HCT116 (cell line): ENCODE results near the gene ETV7. TPM values are rescaled to one million over a fixed set of nuclear protein-coding genes. Genes with fewer than 3 reads are reported as not detected.

Experiments used
- ATAC-seq: fragments of 200-7000 bp; cut with Tn5 transposase; 2 replicates; pipeline ENCODE4 v1.9.1; 2020; ENCODE audit warnings: mild to moderate bottlenecking, moderate library complexity
- BruUV-seq: library from RNA; stranded (reverse); fragments of 400-500 nt; replicated peaks from 2 replicates; lab custom pipeline; 2021; lab: Mats Ljungman, UMichigan
- CTCF ChIA-PET: fragments of 300-600 bp; sonication (Branson Sonifier 250); formaldehyde crosslinking; loops from one replicate; lab custom pipeline; 2021; ENCODE audit warnings: antibody characterized with exemption; lab: Charles Lee
- POLR2A ChIA-PET: fragments of 300-600, 350-600 bp; sonication (Branson Sonifier 250); formaldehyde crosslinking; loops from one replicate; lab custom pipeline; 2021; ENCODE audit warnings: antibody characterized with exemption; lab: Charles Lee
- RAD21 ChIA-PET, 2 experiments: fragments of 300-600 bp; sonication (Branson Sonifier 250); formaldehyde crosslinking; loops; one replicate each; lab custom pipeline; 2023; ENCODE audit warnings: low total read pairs in 2 of 2; ENCODE audit not compliant: uncharacterized antibody in 2 of 2, unreplicated experiment in 2 of 2, low non-redundant PET in 1 of 2; lab: Charles Lee
- DNase-seq: peaks from one replicate; pipeline ENCODE4 v3.0.0-alpha.2; 2010; ENCODE audit warnings: low read depth, low spot score
- H2AFZ ChIP-seq: fragments of 200-600 bp; shearing (Covaris generic), sonication (generic); 2 replicates; pipeline ENCODE4 v1.6.1; 2017; ENCODE audit warnings: low read depth, mixed run types, mixed read lengths, antibody characterized with exemption, low read length; ENCODE audit not compliant: poor library complexity, severe bottlenecking
- H3K27ac ChIP-seq: 2 replicates; pipeline ENCODE4 v1.5.1; 2012; ENCODE audit warnings: low read depth, low read length
- H3K27me3 ChIP-seq: fragments of 200-600 bp; sonication (generic); 2 replicates; pipeline ENCODE4 v1.6.1; 2016; ENCODE audit warnings: mixed run types, low read length, mixed read lengths; ENCODE audit not compliant: insufficient read depth
- H3K36me3 ChIP-seq, 2 experiments: fragments of 200-500 bp in 1 of 2; fragments of 200-600 bp in 1 of 2; sonication (Bioruptor generic) in 1 of 2; sonication (generic) in 1 of 2; 2 replicates each; pipeline versions ENCODE4 v1.5.1 to v1.6.1; 2014 to 2016; ENCODE audit warnings: low read length in 2 of 2, inconsistent platforms in 1 of 2, mixed read lengths in 1 of 2, mixed run types in 1 of 2; ENCODE audit not compliant: insufficient read depth in 2 of 2, control insufficient read depth in 1 of 2
- H3K4me1 ChIP-seq, 2 experiments: fragments of 200-600 bp in 1 of 2; sonication (generic) in 1 of 2; 2 replicates each; pipeline versions ENCODE4 v1.5.1 to v1.6.1; 2012 to 2017; ENCODE audit warnings: low read length in 2 of 2, inconsistent platforms in 1 of 2, mild to moderate bottlenecking in 1 of 2, mixed read lengths in 1 of 2, mixed run types in 1 of 2, moderate library complexity in 1 of 2; ENCODE audit not compliant: insufficient read depth in 2 of 2, control insufficient read depth in 1 of 2
- H3K4me2 ChIP-seq: fragments of 200-600 bp; sonication (generic); 2 replicates; pipeline ENCODE4 v1.6.1; 2017; ENCODE audit warnings: mixed run types, low read length, mixed read lengths
- H3K4me3 ChIP-seq, 2 experiments: fragments of 200-600 bp in 1 of 2; sonication (generic) in 1 of 2; replicated peaks in 1 of 2; 2 replicates each; pipeline ENCODE4 v1.5.1; 2011 to 2016; ENCODE audit warnings: low read length in 2 of 2, control low read depth in 1 of 2, low read depth in 1 of 2, mild to moderate bottlenecking in 1 of 2, mixed read lengths in 1 of 2, mixed run types in 1 of 2
- H3K79me2 ChIP-seq: fragments of 200-600 bp; sonication (generic); 2 replicates; pipeline ENCODE4 v1.6.1; 2017; ENCODE audit warnings: mild to moderate bottlenecking, mixed run types, low read length, moderate library complexity, mixed read lengths; ENCODE audit not compliant: insufficient read depth
- H3K9ac ChIP-seq: fragments of 200-600 bp; sonication (generic); 2 replicates; pipeline ENCODE4 v1.6.1; 2016; ENCODE audit warnings: low read length, mixed read lengths
- H3K9me2 ChIP-seq: fragments of 200-600 bp; sonication (generic), shearing (Covaris generic); 2 replicates; pipeline ENCODE4 v1.6.1; 2017; ENCODE audit warnings: mixed run types, mild to moderate bottlenecking, moderate library complexity; ENCODE audit not compliant: insufficient read depth
- H3K9me3 ChIP-seq, 2 experiments: fragments of 200-500 bp in 1 of 2; fragments of 200-600 bp in 1 of 2; sonication (Bioruptor generic) in 1 of 2; sonication (generic) in 1 of 2; 2 replicates each; pipeline ENCODE4 v1.6.1; 2014 to 2017; ENCODE audit warnings: low read length in 2 of 2, mixed read lengths in 2 of 2, inconsistent platforms in 1 of 2, low read depth in 1 of 2, mild to moderate bottlenecking in 1 of 2, mixed run types in 1 of 2, moderate library complexity in 1 of 2; ENCODE audit not compliant: control insufficient read depth in 1 of 2, insufficient read depth in 1 of 2
- H4K20me1 ChIP-seq: fragments of 200-600 bp; sonication (generic), shearing (Covaris generic); 2 replicates; pipeline ENCODE4 v1.6.1; 2017; ENCODE audit warnings: mixed run types, mild to moderate bottlenecking, moderate library complexity; ENCODE audit not compliant: insufficient read depth
- CEBPB ChIP-seq: IDR thresholded peaks from 2 replicates; pipeline ENCODE4 v1.6.1; 2012; ENCODE audit warnings: low read depth
- EGR1 ChIP-seq: IDR thresholded peaks from 2 replicates; pipeline ENCODE4 v1.6.1; 2012; ENCODE audit warnings: low read depth
- ELF1 ChIP-seq: IDR thresholded peaks from 2 replicates; pipeline ENCODE4 v1.6.1; 2012; ENCODE audit warnings: low read depth, borderline replicate concordance
- EZH2 ChIP-seq: fragments of 200-600 bp; sonication (generic); IDR thresholded peaks from 2 replicates; pipeline ENCODE4 v1.6.1; 2017; ENCODE audit warnings: antibody characterized with exemption, mixed run types
- FOSL1 ChIP-seq: IDR thresholded peaks from 2 replicates; pipeline ENCODE4 v1.6.1; 2012; ENCODE audit warnings: low read depth
- JUND ChIP-seq: IDR thresholded peaks from 2 replicates; pipeline ENCODE4 v1.6.1; 2012
- POLR2A ChIP-seq: IDR thresholded peaks from 2 replicates; pipeline ENCODE4 v1.7.0; 2011; ENCODE audit warnings: borderline replicate concordance; ENCODE audit not compliant: insufficient read depth, insufficient read length; ENCODE audit errors: extremely low read depth
- POLR2AphosphoS5 ChIP-seq: IDR thresholded peaks from 2 replicates; pipeline ENCODE4 v1.6.1; 2011; ENCODE audit warnings: mild to moderate bottlenecking, low read depth, low read length, moderate library complexity
- SIN3A ChIP-seq: IDR thresholded peaks from 2 replicates; pipeline ENCODE4 v1.6.1; 2012; ENCODE audit warnings: low read depth
- SP1 ChIP-seq: IDR thresholded peaks from 2 replicates; pipeline ENCODE4 v1.6.1; 2012; ENCODE audit warnings: low read depth
- TCF7L2 ChIP-seq: IDR thresholded peaks from 2 replicates; pipeline ENCODE4 v1.7.0; 2011; ENCODE audit warnings: borderline replicate concordance, inconsistent platforms; ENCODE audit not compliant: insufficient read depth, insufficient read length; ENCODE audit errors: extremely low read depth
- YY1 ChIP-seq: IDR thresholded peaks from 2 replicates; pipeline ENCODE4 v1.6.1; 2011; ENCODE audit warnings: low read length, low read depth, moderate library complexity, mild to moderate bottlenecking; ENCODE audit not compliant: insufficient replicate concordance; ENCODE audit errors: extremely low read depth
- ZFX ChIP-seq: fragments of 450-650 bp; IDR thresholded peaks from 2 replicates; pipeline ENCODE4 v1.6.1; 2017
- ZNF274 ChIP-seq: fragments of 200-500 bp; sonication (Bioruptor generic); IDR thresholded peaks from 2 replicates; pipeline ENCODE4 v1.6.1; 2014; ENCODE audit warnings: mild to moderate bottlenecking, low read depth, low read length, inconsistent platforms
- intact Hi-C: fragments of 100-400 bp; cut with micrococcal nuclease; formaldehyde crosslinking; loops from 2 replicates; pipeline ENCODE4 v1.10.0; 2022
- total RNA-seq: library from RNA; stranded (reverse); gene quantifications from one replicate; pipeline ENCODE4 v1.2.1, GENCODE V29; 2021; ENCODE audit not compliant: unreplicated experiment
- TF ChIP-seq, protein P1 (sequence below), 3 experiments: fragments of 200-600 bp in 1 of 3; sonication (generic) in 1 of 3; IDR thresholded peaks in 2 of 3; conservative IDR thresholded peaks in 1 of 3; 2 replicates each; pipeline ENCODE4 v1.5.1; 2012 to 2017; ENCODE audit warnings: low read depth in 2 of 3, low read length in 2 of 3, antibody characterized with exemption in 1 of 3, borderline replicate concordance in 1 of 3, control low read depth in 1 of 3, mild to moderate bottlenecking in 1 of 3, mixed read lengths in 1 of 3, mixed run types in 1 of 3, moderate library complexity in 1 of 3; ENCODE audit not compliant: insufficient read depth in 1 of 3
- TF ChIP-seq, protein P2 (sequence below): IDR thresholded peaks from 2 replicates; pipeline ENCODE4 v1.6.1; 2012
- TF ChIP-seq, protein P3 (sequence below): IDR thresholded peaks from 2 replicates; pipeline ENCODE4 v1.6.1; 2011; ENCODE audit warnings: mild to moderate bottlenecking, low read length, moderate library complexity; ENCODE audit not compliant: insufficient replicate concordance; ENCODE audit errors: extremely low read depth

ETV7 gene
- total RNA-seq, 1 experiment from 2014 or later = 1.0 TPM

DNA sequence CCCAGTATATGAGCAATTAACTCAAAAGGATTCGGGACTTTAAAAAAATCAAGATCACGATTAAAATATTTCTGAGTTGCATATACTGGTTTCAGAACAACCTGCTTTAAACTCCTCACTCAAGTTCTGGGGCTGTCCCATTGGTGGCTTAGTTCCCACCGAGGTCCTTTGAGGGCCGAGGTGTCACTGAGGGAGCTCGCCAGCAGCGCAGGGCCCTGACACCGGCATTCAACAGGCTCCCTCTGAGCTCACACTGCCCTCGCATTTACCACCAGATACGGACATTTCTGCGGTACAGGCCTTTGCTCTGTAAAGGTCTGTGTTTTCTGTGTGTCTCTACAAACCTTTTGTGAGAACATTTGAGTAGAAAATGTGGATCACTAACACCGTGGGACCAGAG, 26.4 kb downstream of the ETV7 start:
- no peaks in the 10 kb centered on the region for H4K20me1 ChIP-seq
- no peaks in the 10 kb centered on the region for H3K36me3 ChIP-seq
- DNase-seq (no peak), ATAC-seq (no peak)
- no peak overlapping the region for H3K4me3 ChIP-seq
- H3K9me2 ChIP-seq = no peaks in the 10 kb centered on the region
- ChIA-PET CTCF (no interaction called here), RAD21 (no interaction called here), POLR2A (interaction anchor here (0.7 kb wide), 1 partner anchor 56 kb away, joined by 3 read pairs; no protein-coding TSS in a partner anchor)
- no peak overlapping the region for H3K9ac ChIP-seq
- H3K9me3 ChIP-seq = no peaks in the 10 kb centered on the region
- no TSS peak for BruUV-seq
- no peaks in the 10 kb centered on the region for H3K79me2 ChIP-seq
- no peak overlapping the region for H3K27ac ChIP-seq
- intact Hi-C loops = no loop called here
- TF ChIP-seq SP1 (no peak), ZNF274 (no peak), CEBPB (no peak), TCF7L2 (no peak), ZFX (no peak), JUND (no peak), YY1 (no peak), POLR2AphosphoS5 (no peak), FOSL1 (no peak), ELF1 (no peak), EGR1 (no peak), POLR2A (no peak), EZH2 (no peak), SIN3A (no peak)
- TF ChIP-seq, protein P1, sequence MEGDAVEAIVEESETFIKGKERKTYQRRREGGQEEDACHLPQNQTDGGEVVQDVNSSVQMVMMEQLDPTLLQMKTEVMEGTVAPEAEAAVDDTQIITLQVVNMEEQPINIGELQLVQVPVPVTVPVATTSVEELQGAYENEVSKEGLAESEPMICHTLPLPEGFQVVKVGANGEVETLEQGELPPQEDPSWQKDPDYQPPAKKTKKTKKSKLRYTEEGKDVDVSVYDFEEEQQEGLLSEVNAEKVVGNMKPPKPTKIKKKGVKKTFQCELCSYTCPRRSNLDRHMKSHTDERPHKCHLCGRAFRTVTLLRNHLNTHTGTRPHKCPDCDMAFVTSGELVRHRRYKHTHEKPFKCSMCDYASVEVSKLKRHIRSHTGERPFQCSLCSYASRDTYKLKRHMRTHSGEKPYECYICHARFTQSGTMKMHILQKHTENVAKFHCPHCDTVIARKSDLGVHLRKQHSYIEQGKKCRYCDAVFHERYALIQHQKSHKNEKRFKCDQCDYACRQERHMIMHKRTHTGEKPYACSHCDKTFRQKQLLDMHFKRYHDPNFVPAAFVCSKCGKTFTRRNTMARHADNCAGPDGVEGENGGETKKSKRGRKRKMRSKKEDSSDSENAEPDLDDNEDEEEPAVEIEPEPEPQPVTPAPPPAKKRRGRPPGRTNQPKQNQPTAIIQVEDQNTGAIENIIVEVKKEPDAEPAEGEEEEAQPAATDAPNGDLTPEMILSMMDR (IDR thresholded peaks at IDR 0.05 in 2 of 3, conservative IDR thresholded peaks at IDR 0.05 in 1 of 3; ENCODE audit: borderline replicate concordance in 1 of 3, insufficient read depth in 1 of 3, low read depth in 2 of 3, low read length in 2 of 3) = no peak
- TF ChIP-seq, protein P2, sequence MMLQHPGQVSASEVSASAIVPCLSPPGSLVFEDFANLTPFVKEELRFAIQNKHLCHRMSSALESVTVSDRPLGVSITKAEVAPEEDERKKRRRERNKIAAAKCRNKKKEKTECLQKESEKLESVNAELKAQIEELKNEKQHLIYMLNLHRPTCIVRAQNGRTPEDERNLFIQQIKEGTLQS = no peak
- TF ChIP-seq, protein P3, sequence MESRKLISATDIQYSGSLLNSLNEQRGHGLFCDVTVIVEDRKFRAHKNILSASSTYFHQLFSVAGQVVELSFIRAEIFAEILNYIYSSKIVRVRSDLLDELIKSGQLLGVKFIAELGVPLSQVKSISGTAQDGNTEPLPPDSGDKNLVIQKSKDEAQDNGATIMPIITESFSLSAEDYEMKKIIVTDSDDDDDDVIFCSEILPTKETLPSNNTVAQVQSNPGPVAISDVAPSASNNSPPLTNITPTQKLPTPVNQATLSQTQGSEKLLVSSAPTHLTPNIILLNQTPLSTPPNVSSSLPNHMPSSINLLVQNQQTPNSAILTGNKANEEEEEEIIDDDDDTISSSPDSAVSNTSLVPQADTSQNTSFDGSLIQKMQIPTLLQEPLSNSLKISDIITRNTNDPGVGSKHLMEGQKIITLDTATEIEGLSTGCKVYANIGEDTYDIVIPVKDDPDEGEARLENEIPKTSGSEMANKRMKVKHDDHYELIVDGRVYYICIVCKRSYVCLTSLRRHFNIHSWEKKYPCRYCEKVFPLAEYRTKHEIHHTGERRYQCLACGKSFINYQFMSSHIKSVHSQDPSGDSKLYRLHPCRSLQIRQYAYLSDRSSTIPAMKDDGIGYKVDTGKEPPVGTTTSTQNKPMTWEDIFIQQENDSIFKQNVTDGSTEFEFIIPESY = no peak
- peaks cover 0 to 4% of the 10 kb centered on the region in 2 experiments; a peak in 1 of 4 replicates for H3K4me1 ChIP-seq
- H3K4me2 ChIP-seq = no peak overlapping the region
- H3K27me3 ChIP-seq = no peaks in the 10 kb centered on the region
- no peak overlapping the region for H2AFZ ChIP-seq
